Stimulated activated naive B cell treated with anti-CD40 and anti-IgM and Interleukin-4, amounts not matched to agents 10 μg/mL and 1 μg/mL and 100 μg/mL, for 72 hours (primary cell): Measurements from ENCODE around the gene CPT1B.
"Not testable (repeated sequence)": the region's sequence is repeated elsewhere in the genome, so short reads cannot be mapped to it uniquely, and the experiment has no call there.

Source experiments
- ATAC-seq, 2 donors: fragments of 150-1000 bp; cut with Tn5 transposase; replicated peaks; 2 replicates each; pipeline ENCODE4 v1.10.0; 2021; ENCODE audit warnings: moderate library complexity in 1 of 2
- DNase-seq: peaks from one replicate; pipeline ENCODE4 v3.0.0; 2021
- H3K27ac Mint-ChIP-seq: one replicate; pipeline ENCODE4 v1.8.0; 2022; ENCODE audit warnings: mild to moderate bottlenecking, mixed read lengths
- H3K27me3 Mint-ChIP-seq, 2 donors: one replicate each; pipeline ENCODE4 v1.8.0; 2022; ENCODE audit warnings: mixed read lengths in 2 of 2
- H3K36me3 Mint-ChIP-seq, 2 donors: one replicate each; pipeline ENCODE4 v1.8.0; 2022; ENCODE audit warnings: mixed read lengths in 2 of 2, mild to moderate bottlenecking in 1 of 2
- H3K4me1 Mint-ChIP-seq, 2 donors: one replicate each; pipeline ENCODE4 v1.8.0; 2022; ENCODE audit warnings: mixed read lengths in 2 of 2, mild to moderate bottlenecking in 1 of 2
- H3K4me3 Mint-ChIP-seq, 2 donors: one replicate each; pipeline ENCODE4 v1.8.0; 2022; ENCODE audit warnings: mild to moderate bottlenecking in 2 of 2, mixed read lengths in 2 of 2, moderate library complexity in 1 of 2
- H3K9me3 Mint-ChIP-seq, 2 donors: one replicate each; pipeline ENCODE4 v1.8.0; 2022; ENCODE audit warnings: mixed read lengths in 2 of 2, mild to moderate bottlenecking in 1 of 2

Gene CPT1B

DNA sequence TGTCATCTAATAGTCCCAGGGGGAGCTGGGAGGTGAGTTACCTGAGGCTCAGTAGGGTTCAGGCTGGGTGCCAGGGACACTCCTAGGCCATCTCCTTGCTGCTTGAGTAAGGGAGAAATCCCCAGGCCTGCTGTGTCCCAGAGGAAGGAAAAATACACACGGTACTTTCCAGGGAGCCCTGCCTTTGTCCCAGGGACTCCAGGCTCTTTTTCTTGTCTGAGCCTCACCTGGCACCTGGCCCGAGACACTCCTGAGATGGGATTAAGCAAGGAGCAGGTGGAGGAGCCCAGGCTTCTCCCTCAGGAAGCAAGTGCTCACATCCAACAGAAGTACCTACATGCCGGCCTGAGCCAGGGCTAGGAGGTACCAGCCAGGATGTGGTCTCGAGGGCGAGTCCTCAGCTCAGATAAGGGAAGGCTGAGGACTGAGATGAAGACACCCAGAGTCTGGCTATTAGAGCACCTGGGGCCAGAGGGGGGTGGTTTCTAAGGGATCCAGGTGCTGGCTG, 33.4 kb downstream of the CPT1B start:
- H3K27ac Mint-ChIP-seq, result peak overlapping the region; percentile 91
- ATAC-seq (no peak), DNase-seq (no peak)
- peak overlapping the region in 1 of 2 donors; percentile 75 for H3K4me3 Mint-ChIP-seq
- peaks cover 24 to 63% of the 10 kb centered on the region in 2 donors for H3K4me1 Mint-ChIP-seq
- peaks cover 0 to 4% of the 10 kb centered on the region in 2 donors for H3K9me3 Mint-ChIP-seq
- H3K36me3 Mint-ChIP-seq, result peaks cover 0 to 4% of the 10 kb centered on the region in 2 donors
- no peaks in the 10 kb centered on the region for H3K27me3 Mint-ChIP-seq

GRCh38 chr22:50544078-50544745, 34.0 kb downstream of the CPT1B start:
- H3K9me3 Mint-ChIP-seq, result peaks cover 0 to 4% of the 10 kb centered on the region in 2 donors
- peak; percentile 45 for ATAC-seq
- H3K36me3 Mint-ChIP-seq, result peaks cover 0 to 4% of the 10 kb centered on the region in 2 donors
- peak overlapping the region; percentile 91 for H3K27ac Mint-ChIP-seq
- DNase-seq, result peak; percentile 71
- H3K4me1 Mint-ChIP-seq, result peaks cover 27 to 65% of the 10 kb centered on the region in 2 donors
- H3K4me3 Mint-ChIP-seq, result peak overlapping the region; percentile 62 to 75
- H3K27me3 Mint-ChIP-seq, result no peaks in the 10 kb centered on the region

DNA sequence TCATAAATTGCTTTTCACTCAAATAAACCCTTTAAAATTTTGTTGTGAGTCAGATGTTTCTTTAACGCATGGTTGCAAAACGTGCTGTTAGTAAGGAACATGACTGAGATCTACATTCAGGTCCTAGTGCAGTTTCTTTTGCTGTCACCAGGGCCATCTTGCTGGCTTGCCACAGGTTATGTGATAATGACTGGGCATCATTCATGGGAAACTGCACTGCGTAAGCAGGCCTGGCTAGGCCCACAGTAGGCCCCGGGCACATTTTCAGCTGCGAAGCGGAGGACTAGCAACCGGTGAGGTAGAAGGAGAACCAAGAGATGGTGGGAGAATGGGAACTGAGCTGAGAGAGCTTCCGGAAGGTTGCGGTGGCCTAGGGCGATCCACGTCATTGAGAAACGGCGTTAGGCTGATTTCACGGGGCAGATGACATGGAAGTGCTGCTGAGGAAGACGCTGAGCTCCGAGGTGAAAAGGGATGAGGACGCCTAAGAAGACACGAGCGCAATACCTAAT, 35.8 kb downstream of the CPT1B start:
- Mint-ChIP-seq H3K27ac (peak overlapping the region; percentile 92), H3K36me3 (peaks cover 0 to 9% of the 10 kb centered on the region in 2 donors), H3K9me3 (peaks cover 0 to 4% of the 10 kb centered on the region in 2 donors), H3K4me3 (peak overlapping the region; percentile 26 to 73), H3K4me1 (peaks cover 35 to 71% of the 10 kb centered on the region in 2 donors), H3K27me3 (no peaks in the 10 kb centered on the region)
- DNase-seq (peak; percentile 63), ATAC-seq (peak; percentile 27 to 46)

DNA sequence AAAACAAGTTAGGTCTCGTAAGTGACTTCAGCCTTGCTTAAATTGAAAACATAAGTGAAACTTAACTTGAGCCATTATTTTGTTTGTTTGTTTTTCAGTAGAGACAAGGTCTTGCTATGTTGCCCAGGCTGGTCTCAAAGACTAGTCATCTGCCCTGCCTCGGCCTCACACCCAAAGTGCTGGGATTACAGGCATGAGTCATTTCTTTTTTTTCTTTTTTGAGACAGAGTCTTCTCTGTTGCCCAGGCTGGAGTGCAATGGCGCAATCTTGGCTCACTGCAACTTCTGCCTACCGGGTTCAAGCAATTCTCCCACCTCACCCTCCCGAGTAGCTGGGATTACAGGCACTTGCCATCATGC, 36.6 kb downstream of the CPT1B start:
- H3K9me3 Mint-ChIP-seq, ATAC-seq, H3K27me3 Mint-ChIP-seq, H3K36me3 Mint-ChIP-seq, DNase-seq: not testable (repeated sequence)
- Mint-ChIP-seq H3K4me3 (peak overlapping the region; percentile 53 to 68), H3K4me1 (peaks cover 34 to 72% of the 10 kb centered on the region in 2 donors), H3K27ac (peak overlapping the region; percentile 89)

DNA sequence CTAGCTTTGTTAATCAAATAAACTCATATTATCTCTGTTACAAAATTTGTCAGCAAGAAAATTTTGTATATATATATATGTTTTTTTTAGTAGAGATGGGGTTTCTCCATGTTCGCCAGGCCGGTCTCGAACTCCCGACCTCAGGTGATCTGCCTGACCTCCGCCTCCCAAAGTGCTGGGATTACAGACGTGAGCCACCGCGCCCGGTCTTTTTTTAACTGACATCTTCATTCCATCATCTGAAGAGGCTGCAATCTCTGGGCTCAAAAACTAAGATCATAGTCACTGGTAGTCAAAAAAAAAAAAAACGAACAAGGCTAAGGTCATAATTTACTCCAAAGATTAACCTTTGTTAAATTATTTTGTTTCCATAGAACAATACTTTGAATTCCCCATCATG, 37.8 kb downstream of the CPT1B start:
- Mint-ChIP-seq H3K9me3 (peaks cover 0 to 4% of the 10 kb centered on the region in 2 donors), H3K4me3 (peak overlapping the region; percentile 53 to 68), H3K27ac (peak overlapping the region; percentile 89), H3K4me1 (peaks cover 32 to 72% of the 10 kb centered on the region in 2 donors), H3K36me3 (peaks cover 0 to 9% of the 10 kb centered on the region in 2 donors), H3K27me3 (no peaks in the 10 kb centered on the region)
- ATAC-seq (no peak), DNase-seq (no peak)

DNA sequence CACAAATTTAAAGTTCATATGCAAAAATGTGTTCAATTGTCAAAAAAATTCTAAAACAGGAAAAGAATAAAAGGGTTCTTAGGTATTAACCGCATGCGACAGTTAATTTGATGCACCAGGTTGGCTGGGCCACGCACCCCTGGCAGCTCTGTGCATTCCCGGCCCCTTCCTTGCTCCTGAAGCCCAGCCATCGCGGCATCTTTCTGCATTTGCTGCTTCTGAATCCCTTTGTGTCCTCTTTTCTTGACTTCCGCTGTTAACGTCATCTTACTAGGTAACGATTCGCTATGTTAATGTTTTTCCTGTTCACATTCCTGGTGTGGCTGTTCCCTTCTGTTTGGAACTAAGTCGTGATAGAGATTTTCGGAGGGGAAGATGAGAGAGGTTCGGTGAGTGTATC, 40.5 kb downstream of the CPT1B start:
- no peak for DNase-seq
- Mint-ChIP-seq H3K9me3 (peaks cover 0 to 4% of the 10 kb centered on the region in 2 donors), H3K27me3 (no peaks in the 10 kb centered on the region), H3K36me3 (peaks cover 2 to 9% of the 10 kb centered on the region in 2 donors), H3K27ac (peak overlapping the region; percentile 91), H3K4me3 (peak overlapping the region; percentile 27 to 67), H3K4me1 (peaks cover 44 to 73% of the 10 kb centered on the region in 2 donors)
- no peak for ATAC-seq

DNA sequence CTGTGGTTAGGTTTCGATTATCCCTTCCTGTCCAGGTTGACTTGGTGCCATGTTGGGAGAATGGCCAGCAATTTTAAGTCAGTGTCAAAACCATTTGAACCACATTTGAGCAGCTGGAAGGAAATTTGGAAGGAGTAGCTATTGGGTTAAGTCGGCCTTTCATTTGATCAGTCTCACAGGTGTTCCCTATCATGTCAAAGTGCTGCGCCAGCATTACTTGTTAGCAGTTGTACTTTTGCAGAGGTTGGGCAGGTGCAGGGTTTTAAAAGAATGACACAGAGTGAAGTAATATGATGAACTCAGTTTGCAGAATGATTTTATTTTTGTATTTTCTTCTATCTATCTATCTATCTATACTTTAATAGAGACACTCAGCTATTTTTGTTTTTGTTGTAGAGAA, 42.0 kb downstream of the CPT1B start:
- no peak overlapping the region for H3K4me3 Mint-ChIP-seq
- DNase-seq, result no peak
- no peak for ATAC-seq
- peaks cover 42 to 68% of the 10 kb centered on the region in 2 donors for H3K4me1 Mint-ChIP-seq
- H3K27ac Mint-ChIP-seq, result no peak overlapping the region
- H3K36me3 Mint-ChIP-seq, result peaks cover 2 to 6% of the 10 kb centered on the region in 2 donors
- H3K27me3 Mint-ChIP-seq, result no peaks in the 10 kb centered on the region
- H3K9me3 Mint-ChIP-seq, result no peaks in the 10 kb centered on the region

DNA sequence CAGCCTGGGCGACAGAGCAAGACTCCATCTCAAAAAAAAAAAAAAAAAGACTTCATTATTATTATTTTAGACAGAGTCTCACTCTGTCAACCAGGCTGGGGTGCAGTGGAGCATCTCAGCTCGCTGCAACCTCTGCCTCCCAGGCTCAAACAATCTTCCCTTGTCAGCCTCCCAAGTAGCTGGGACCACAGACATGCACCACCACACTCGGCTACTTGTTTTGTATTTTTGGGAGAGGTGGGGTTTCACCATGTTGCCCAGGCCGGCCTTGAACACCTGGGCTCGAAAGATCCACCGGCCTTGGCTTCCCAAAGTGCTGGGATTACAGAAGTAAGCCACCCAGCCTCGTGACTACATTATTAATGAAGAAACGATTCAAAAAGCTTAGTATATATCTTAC, 43.1 kb downstream of the CPT1B start:
- DNase-seq (no peak), ATAC-seq (no peak)
- Mint-ChIP-seq H3K27ac (peak overlapping the region; percentile 56), H3K9me3 (no peaks in the 10 kb centered on the region), H3K36me3 (peaks cover 6 to 9% of the 10 kb centered on the region in 2 donors), H3K4me1 (peaks cover 36 to 61% of the 10 kb centered on the region in 2 donors), H3K4me3 (peak overlapping the region in 1 of 2 donors; percentile 41), H3K27me3 (no peaks in the 10 kb centered on the region)

DNA sequence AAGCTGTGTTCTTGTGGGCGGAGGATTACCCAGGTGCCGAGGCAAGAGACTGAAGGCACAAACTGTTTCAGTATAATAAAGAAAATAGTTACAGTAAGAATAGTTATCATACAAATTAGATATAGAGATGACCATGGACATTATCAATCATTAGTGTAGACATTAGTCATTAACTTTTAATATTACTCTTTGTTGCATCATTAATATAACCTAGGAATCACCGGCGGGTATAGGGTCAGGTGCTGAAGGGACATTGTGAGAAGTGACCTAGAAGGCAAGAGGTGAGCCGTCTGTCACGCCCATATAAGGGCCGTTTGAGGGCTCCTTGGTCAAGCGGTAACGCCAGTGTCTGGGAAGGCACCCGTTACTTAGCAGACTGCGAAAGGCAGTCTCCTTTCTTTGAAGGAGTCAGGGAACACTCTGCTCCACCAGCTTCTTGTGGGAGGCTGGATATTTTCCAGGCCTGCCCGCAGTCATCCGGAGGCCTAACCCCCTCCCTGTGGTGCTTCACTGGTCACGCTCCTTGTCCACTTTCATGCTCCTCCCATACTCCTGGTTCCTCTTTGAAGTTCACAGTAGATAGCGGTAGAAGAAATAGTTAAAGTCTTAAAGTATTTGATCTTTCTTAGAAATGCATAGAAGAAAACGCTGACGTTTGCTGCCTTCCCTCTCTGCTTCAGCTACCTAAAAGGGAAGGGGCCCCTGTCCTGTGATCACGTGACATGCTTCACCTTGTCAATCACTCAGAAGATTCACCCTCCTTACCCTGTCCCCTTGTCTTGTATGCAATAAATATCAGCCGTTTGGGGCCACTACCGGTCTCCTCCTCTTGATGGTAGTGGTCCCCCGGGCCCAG, 44.1 kb downstream of the CPT1B start:
- DNase-seq, ATAC-seq, H3K27me3 Mint-ChIP-seq, H3K36me3 Mint-ChIP-seq, H3K9me3 Mint-ChIP-seq: not testable (repeated sequence)
- Mint-ChIP-seq H3K4me1 (peaks cover 30 to 53% of the 10 kb centered on the region in 2 donors), H3K27ac (peak overlapping the region; percentile 90), H3K4me3 (peak overlapping the region; percentile 39 to 46)

- Mint-ChIP-seq H3K27ac (peak overlapping the region; percentile 92), H3K27me3 (no peaks in the 10 kb centered on the region), H3K9me3 (no peaks in the 10 kb centered on the region), H3K36me3 (peaks cover 16 to 18% of the 10 kb centered on the region in 2 donors), H3K4me3 (peak overlapping the region; percentile 93 to 99), H3K4me1 (peaks cover 36 to 53% of the 10 kb centered on the region in 2 donors)
- DNase-seq (no peak), ATAC-seq (no peak)
These were observed 45.1 kb downstream of the CPT1B start for GRCh38 chr22:50532824-50533796.

DNA sequence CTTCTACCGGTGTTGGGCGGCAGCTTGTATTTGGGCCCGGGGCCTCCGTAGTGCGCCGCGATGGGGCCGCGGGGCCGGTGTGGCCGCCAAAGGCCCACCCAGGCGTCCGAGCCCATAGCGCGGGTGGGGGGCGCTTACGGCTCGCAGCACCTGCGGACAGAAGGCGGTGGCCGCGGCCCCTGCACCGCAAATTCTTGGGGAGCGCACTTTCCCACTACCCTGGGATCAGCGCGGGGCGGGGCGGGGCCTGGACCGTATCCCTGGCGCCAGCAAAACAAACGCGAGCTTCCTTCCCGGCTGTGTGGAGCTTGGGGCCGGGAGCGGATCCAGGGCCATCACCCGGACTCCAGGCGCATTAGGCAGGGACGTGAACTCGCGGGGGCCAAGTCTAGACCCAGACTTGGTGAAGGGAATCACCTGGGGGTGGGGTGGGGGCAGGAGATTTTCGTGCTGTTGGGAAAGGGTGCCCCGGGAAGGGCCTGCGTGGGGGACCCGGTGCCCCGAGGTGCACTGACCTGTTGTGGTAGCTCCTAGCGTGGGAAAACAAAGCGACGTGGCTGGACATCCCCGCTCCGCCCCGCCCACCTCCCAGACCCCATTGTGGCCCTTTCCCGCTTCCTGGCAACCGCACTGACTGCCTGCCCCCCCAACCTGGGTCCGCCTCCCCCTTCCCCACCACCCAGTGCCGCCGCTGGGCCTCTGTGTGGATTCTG, 46.1 kb downstream of the CPT1B start:
- peak overlapping the region; percentile 93 to 99 for H3K4me3 Mint-ChIP-seq
- peak overlapping the region; percentile 100 for H3K27ac Mint-ChIP-seq
- H3K27me3 Mint-ChIP-seq, result no peaks in the 10 kb centered on the region
- H3K9me3 Mint-ChIP-seq, result no peaks in the 10 kb centered on the region
- no peak for ATAC-seq
- DNase-seq, result no peak
- H3K36me3 Mint-ChIP-seq, result peaks cover 24% of the 10 kb centered on the region in 2 donors
- H3K4me1 Mint-ChIP-seq, result peaks cover 40 to 57% of the 10 kb centered on the region in 2 donors

- peaks cover 29% of the 10 kb centered on the region in 2 donors for H3K36me3 Mint-ChIP-seq
- H3K27ac Mint-ChIP-seq, result peak overlapping the region; percentile 100
- peaks cover 45 to 59% of the 10 kb centered on the region in 2 donors for H3K4me1 Mint-ChIP-seq
- H3K27me3 Mint-ChIP-seq, result no peaks in the 10 kb centered on the region
- H3K9me3 Mint-ChIP-seq, result no peaks in the 10 kb centered on the region
- peak overlapping the region; percentile 93 to 99 for H3K4me3 Mint-ChIP-seq
- ATAC-seq, result peak; percentile 55 to 56
- peak; percentile 79 for DNase-seq
These were observed 46.7 kb downstream of the CPT1B start for GRCh38 chr22:50531546-50531961.
